Measurements from ENCODE around the gene NCK1. TPM values are rescaled to one million over a fixed set of nuclear protein-coding genes. Genes with fewer than 3 reads are reported as not detected.
"Not testable (repeated sequence)": the region's sequence is repeated elsewhere in the genome, so short reads cannot be mapped to it uniquely, and the experiment has no call there.

NCK1 gene
- total RNA-seq, 1 donor from 2014 or later = 43.7 TPM

DNA sequence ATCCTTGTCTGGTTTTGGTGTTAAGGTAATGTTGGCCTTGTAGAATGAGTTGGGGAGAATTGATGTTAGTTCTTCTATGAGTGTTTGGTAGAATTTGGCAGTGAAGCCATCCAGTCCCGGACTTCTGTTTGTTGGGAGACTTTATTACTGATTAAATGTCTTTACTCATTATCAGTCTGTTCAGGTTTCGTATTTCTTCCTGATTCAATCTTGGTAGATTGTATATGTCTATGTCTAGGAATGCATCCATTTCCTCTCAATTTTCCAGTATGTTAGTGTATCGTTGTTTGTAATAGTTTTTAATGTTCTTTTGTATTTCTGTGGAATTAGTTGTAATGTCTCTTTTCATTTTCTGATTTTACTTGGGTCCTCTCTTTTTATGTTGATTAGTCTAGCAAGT is 39.4 kb downstream of the NCK1 start:
- FAIRE-seq (no peak), DNase-seq (ENCODE audit: low read depth) (no peak)
- peaks cover 16% of the 10 kb centered on the region for H3K9me3 Mint-ChIP-seq (ENCODE audit: unreplicated experiment)
- peaks cover 20% of the 10 kb centered on the region for H3K4me1 Mint-ChIP-seq (ENCODE audit: low read depth, unreplicated experiment)
- Histone ChIP-seq H3K36me3 (ENCODE audit: insufficient read depth, low read length) (no peaks in the 10 kb centered on the region), H3K9ac (ENCODE audit: low read length) (no peak overlapping the region), H3K79me2 (ENCODE audit: insufficient read depth, low read length) (peaks cover 91% of the 10 kb centered on the region), H3K4me2 (ENCODE audit: low read length) (no peak overlapping the region), H3K9me3 (ENCODE audit: insufficient read depth, low read depth, low read length) (no peaks in the 10 kb centered on the region), H2AFZ (ENCODE audit: low read depth, low read length) (no peak overlapping the region), H3K4me1 (ENCODE audit: insufficient read depth, low read length) (no peaks in the 10 kb centered on the region), H3K4me3 (ENCODE audit: insufficient read depth, low read depth, low read length) (no peak overlapping the region), H3K27me3 (ENCODE audit: insufficient read depth, low read length) (no peaks in the 10 kb centered on the region), H4K20me1 (ENCODE audit: insufficient read depth, low read length) (peaks cover 82% of the 10 kb centered on the region), H3K27ac (ENCODE audit: low read depth, low read length) (no peak overlapping the region)
- TF ChIP-seq CTCF (IDR thresholded peaks at IDR 0.05; ENCODE audit: insufficient read depth, low read depth, low read length) (no peak), EZH2 (IDR thresholded peaks at IDR 0.05; ENCODE audit: insufficient read depth, low read length) (no peak)
- H3K36me3 Mint-ChIP-seq (ENCODE audit: low read depth, unreplicated experiment) = peaks cover 24% of the 10 kb centered on the region
- no peak overlapping the region for H3K4me3 Mint-ChIP-seq (ENCODE audit: unreplicated experiment)
- no peak overlapping the region for H3K27ac Mint-ChIP-seq (ENCODE audit: unreplicated experiment)
- H3K27me3 Mint-ChIP-seq (ENCODE audit: low read depth, unreplicated experiment) = no peaks in the 10 kb centered on the region

GRCh38 chr3:136902530-136902929 is 40.5 kb downstream of the NCK1 start:
- Mint-ChIP-seq H3K36me3 (ENCODE audit: low read depth, unreplicated experiment) (peaks cover 26% of the 10 kb centered on the region), H3K4me1 (ENCODE audit: low read depth, unreplicated experiment) (peaks cover 20% of the 10 kb centered on the region), H3K9me3 (ENCODE audit: unreplicated experiment) (peaks cover 18% of the 10 kb centered on the region)
- not testable (repeated sequence) for DNase-seq (ENCODE audit: low read depth); H3K27ac ChIP-seq (ENCODE audit: low read depth, low read length); FAIRE-seq; H3K9ac ChIP-seq (ENCODE audit: low read length); H3K4me1 ChIP-seq (ENCODE audit: insufficient read depth, low read length); H3K9me3 ChIP-seq (ENCODE audit: insufficient read depth, low read depth, low read length); H3K27me3 ChIP-seq (ENCODE audit: insufficient read depth, low read length); H3K4me2 ChIP-seq (ENCODE audit: low read length); H3K4me3 ChIP-seq (ENCODE audit: insufficient read depth, low read depth, low read length); H3K4me3 Mint-ChIP-seq (ENCODE audit: unreplicated experiment); H3K27ac Mint-ChIP-seq (ENCODE audit: unreplicated experiment); H2AFZ ChIP-seq (ENCODE audit: low read depth, low read length); H3K27me3 Mint-ChIP-seq (ENCODE audit: low read depth, unreplicated experiment); H3K36me3 ChIP-seq (ENCODE audit: insufficient read depth, low read length)
- peaks cover 91% of the 10 kb centered on the region for H3K79me2 ChIP-seq (ENCODE audit: insufficient read depth, low read length)
- H4K20me1 ChIP-seq (ENCODE audit: insufficient read depth, low read length) = peaks cover 85% of the 10 kb centered on the region

- H3K9me3 Mint-ChIP-seq (ENCODE audit: unreplicated experiment) = peaks cover 18% of the 10 kb centered on the region
- TF ChIP-seq CTCF (IDR thresholded peaks at IDR 0.05; ENCODE audit: insufficient read depth, low read depth, low read length) (no peak), EZH2 (IDR thresholded peaks at IDR 0.05; ENCODE audit: insufficient read depth, low read length) (no peak)
- H3K79me2 ChIP-seq (ENCODE audit: insufficient read depth, low read length) = peaks cover 92% of the 10 kb centered on the region
- H2AFZ ChIP-seq (ENCODE audit: low read depth, low read length) = no peak overlapping the region
- no peak for FAIRE-seq
- peaks cover 84% of the 10 kb centered on the region for H4K20me1 ChIP-seq (ENCODE audit: insufficient read depth, low read length)
- H3K4me1 ChIP-seq (ENCODE audit: insufficient read depth, low read length) = no peaks in the 10 kb centered on the region
- H3K9me3 ChIP-seq (ENCODE audit: insufficient read depth, low read depth, low read length) = no peaks in the 10 kb centered on the region
- no peaks in the 10 kb centered on the region for H3K27me3 Mint-ChIP-seq (ENCODE audit: low read depth, unreplicated experiment)
- H3K4me1 Mint-ChIP-seq (ENCODE audit: low read depth, unreplicated experiment) = peaks cover 22% of the 10 kb centered on the region
- DNase-seq (ENCODE audit: low read depth) = no peak
- no peaks in the 10 kb centered on the region for H3K36me3 ChIP-seq (ENCODE audit: insufficient read depth, low read length)
- H3K4me3 Mint-ChIP-seq (ENCODE audit: unreplicated experiment) = no peak overlapping the region
- no peak overlapping the region for H3K4me3 ChIP-seq (ENCODE audit: insufficient read depth, low read depth, low read length)
- no peak overlapping the region for H3K27ac Mint-ChIP-seq (ENCODE audit: unreplicated experiment)
- no peak overlapping the region for H3K27ac ChIP-seq (ENCODE audit: low read depth, low read length)
- no peak overlapping the region for H3K9ac ChIP-seq (ENCODE audit: low read length)
- H3K36me3 Mint-ChIP-seq (ENCODE audit: low read depth, unreplicated experiment) = peaks cover 26% of the 10 kb centered on the region
- no peaks in the 10 kb centered on the region for H3K27me3 ChIP-seq (ENCODE audit: insufficient read depth, low read length)
- no peak overlapping the region for H3K4me2 ChIP-seq (ENCODE audit: low read length)
Measured at GRCh38 chr3:136903899-136904298, 41.9 kb downstream of the NCK1 start.
